ENCODE results near the gene LRRC36. TPM values are rescaled to one million over a fixed set of nuclear protein-coding genes. Genes with fewer than 3 reads are reported as not detected.

Gene LRRC36
- total and polyA plus RNA-seq, 2 of the 8 experiments (the other 6 are each of a cell fraction or from before 2014, with no cell fraction given) = 0.15 TPM; not detected in 1

DNA sequence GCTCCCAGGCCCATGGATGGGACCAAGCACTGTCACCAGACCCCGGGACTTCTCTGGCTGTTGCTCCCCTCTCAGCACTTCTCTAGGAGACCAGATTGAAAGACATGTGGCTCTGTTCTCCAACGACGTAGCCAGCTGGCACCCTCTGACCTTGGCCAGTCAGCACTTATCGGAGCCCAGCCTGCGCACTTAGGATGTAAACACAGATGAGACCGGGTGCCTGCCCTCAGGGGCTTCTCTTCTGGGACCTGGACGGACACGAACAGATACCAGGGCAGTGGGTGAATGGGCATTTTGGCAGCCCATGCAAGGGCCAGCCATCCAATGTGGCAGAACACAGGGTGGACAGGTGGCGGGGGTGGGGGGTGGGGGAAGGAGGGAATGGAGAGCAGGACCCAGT is 83.0 kb downstream of the LRRC36 start:
- H3K27me3 ChIP-seq (replicated peaks in 1 of 4; ENCODE audit: control insufficient read depth in 3 of 4, extremely low read depth in 1 of 4, insufficient read depth in 3 of 4, low read length in 3 of 4) = no peaks in the 10 kb centered on the region; a peak in 2 of 7 replicates
- H3K23ac ChIP-seq (ENCODE audit: insufficient read length) = no peak overlapping the region
- no peaks in the 10 kb centered on the region for H4K20me1 ChIP-seq (replicated peaks in 1 of 2; ENCODE audit: control insufficient read depth in 1 of 2, insufficient read depth in 2 of 2, low read length in 2 of 2)
- no peak overlapping the region for H3K14ac ChIP-seq (ENCODE audit: insufficient read length)
- WGBS, 2 experiments (ENCODE audit: extremely low coverage in 1 of 2, insufficient coverage in 1 of 2, insufficient read length in 1 of 2, insufficient replicate concordance in 2 of 2, low coverage in 1 of 2, low lambda C conversion rate in 2 of 2, missing lambda C conversion rate in 1 of 2) = 88% methylated on average over 9 of the region's 9 CpGs; no CpG with 5 or more reads in 1 of the 2 experiments
- ChIA-PET POLR2A (ENCODE audit: partially characterized antibody) (no interaction called here), CTCF (ENCODE audit: partially characterized antibody) (interaction anchor here (1.6 to 32.4 kb wide), 3 partner anchors 8 to 149 kb away, joined by 5 to 476 read pairs (median 476); partner anchors contain the start of genes TPPP3 and ZDHHC1)
- no peak overlapping the region; a peak in 2 of 7 replicates for H3K9ac ChIP-seq (replicated peaks in 1 of 4; ENCODE audit: extremely low read depth in 1 of 4, low read depth in 3 of 4, low read length in 3 of 4)
- no peak for DNase-seq (ENCODE audit: low read depth in 1 of 2, low spot score in 2 of 2)
- H3K23me2 ChIP-seq (ENCODE audit: low read depth, low read length) = no peaks in the 10 kb centered on the region
- H3K36me3 ChIP-seq (ENCODE audit: control insufficient read depth in 2 of 4, insufficient read depth in 4 of 4, low read length in 3 of 4) = no peaks in the 10 kb centered on the region
- no peak overlapping the region for H3K4ac ChIP-seq (replicated peaks; ENCODE audit: insufficient read length, low read depth, low read length)
- no peak overlapping the region for H2BK20ac ChIP-seq (ENCODE audit: low read length)
- H3K56ac ChIP-seq (replicated peaks; ENCODE audit: insufficient read length, low read depth, low read length) = no peak overlapping the region
- no peaks in the 10 kb centered on the region for H3K79me1 ChIP-seq (ENCODE audit: low read depth, low read length)
- 0 out of 2 replicates have a peak overlapping the region, but pooled peaks have one; percentile 81 for H2BK5ac ChIP-seq (ENCODE audit: low read depth, low read length)
- no peak overlapping the region for H2AK5ac ChIP-seq (ENCODE audit: low read depth, low read length)
- no peak overlapping the region for H3K27ac ChIP-seq (ENCODE audit: low read depth, low read length)
- peaks cover 2 to 23% (median 5%) of the 10 kb centered on the region in 4 experiments for H3K4me1 ChIP-seq (replicated peaks in 1 of 4; ENCODE audit: control insufficient read depth in 3 of 4, insufficient read depth in 4 of 4, low read length in 3 of 4)
- H2BK15ac ChIP-seq (ENCODE audit: low read length) = no peak overlapping the region
- no peak overlapping the region for H2AFZ ChIP-seq (ENCODE audit: low read length)
- H3K18ac ChIP-seq (ENCODE audit: extremely low read depth, low read length) = no peak overlapping the region
- no peaks in the 10 kb centered on the region for H3K9me3 ChIP-seq (ENCODE audit: insufficient read depth in 2 of 2, low read depth in 1 of 2, low read length in 1 of 2)
- no peak overlapping the region for H2BK120ac ChIP-seq (replicated peaks; ENCODE audit: low read depth, low read length)
- no peaks in the 10 kb centered on the region for H3K79me2 ChIP-seq (ENCODE audit: control insufficient read depth in 1 of 2, insufficient read depth in 2 of 2, low read length in 2 of 2)
- no peak overlapping the region for H4K5ac ChIP-seq (ENCODE audit: insufficient read length, low read depth, low read length)
- FAIRE-seq = no peak
- H4K91ac ChIP-seq (replicated peaks; ENCODE audit: insufficient read length, low read length) = no peak overlapping the region
- H3K4me2 ChIP-seq (ENCODE audit: insufficient read depth in 1 of 2, low read depth in 2 of 2, low read length in 2 of 2) = no peak overlapping the region
- H2BK12ac ChIP-seq (ENCODE audit: low read depth, low read length) = peak overlapping the region; percentile 39; the same call in 1 of the 2 replicates
- no peak overlapping the region for H3K4me3 ChIP-seq (ENCODE audit: extremely low read depth in 1 of 4, insufficient read depth in 2 of 4, low read depth in 3 of 4, low read length in 4 of 4)
- peak overlapping the region; percentile 45; the same call in 1 of the 2 replicates for H4K8ac ChIP-seq (ENCODE audit: extremely low read depth, insufficient read depth, low read length)
- TF ChIP-seq TAF7 (optimal IDR thresholded peaks at IDR 0.05; ENCODE audit: borderline replicate concordance, low read depth, low read length) (no peak), BCL11A (IDR thresholded peaks at IDR 0.05; ENCODE audit: low read depth in 2 of 2, low read length in 2 of 2) (no peak), SIN3A (conservative IDR thresholded peaks at IDR 0.05 in 1 of 2, IDR thresholded peaks at IDR 0.05 in 1 of 2; ENCODE audit: low read depth in 1 of 2, low read length in 2 of 2) (no peak), FOSL1 (IDR thresholded peaks at IDR 0.05; ENCODE audit: insufficient read depth, low read depth, low read length) (no peak), SRF (IDR thresholded peaks at IDR 0.05; ENCODE audit: low read depth, low read length) (no peak), CHD1 (IDR thresholded peaks at IDR 0.05; ENCODE audit: low read depth, low read length) (no peak), RBBP5 (IDR thresholded peaks at IDR 0.05; ENCODE audit: borderline replicate concordance, low read depth, low read length) (no peak), TAF1 (IDR thresholded peaks at IDR 0.05; ENCODE audit: low read depth, low read length) (no peak), RNF2 (IDR thresholded peaks at IDR 0.05; ENCODE audit: borderline replicate concordance, low read depth, low read length, missing control alignments, poor library complexity, severe bottlenecking) (no peak), TBP (IDR thresholded peaks at IDR 0.05; ENCODE audit: low read depth, low read length) (no peak), SP1 (IDR thresholded peaks at IDR 0.05; ENCODE audit: low read depth, low read length) (no peak)
- TF ChIP-seq, protein P1, sequence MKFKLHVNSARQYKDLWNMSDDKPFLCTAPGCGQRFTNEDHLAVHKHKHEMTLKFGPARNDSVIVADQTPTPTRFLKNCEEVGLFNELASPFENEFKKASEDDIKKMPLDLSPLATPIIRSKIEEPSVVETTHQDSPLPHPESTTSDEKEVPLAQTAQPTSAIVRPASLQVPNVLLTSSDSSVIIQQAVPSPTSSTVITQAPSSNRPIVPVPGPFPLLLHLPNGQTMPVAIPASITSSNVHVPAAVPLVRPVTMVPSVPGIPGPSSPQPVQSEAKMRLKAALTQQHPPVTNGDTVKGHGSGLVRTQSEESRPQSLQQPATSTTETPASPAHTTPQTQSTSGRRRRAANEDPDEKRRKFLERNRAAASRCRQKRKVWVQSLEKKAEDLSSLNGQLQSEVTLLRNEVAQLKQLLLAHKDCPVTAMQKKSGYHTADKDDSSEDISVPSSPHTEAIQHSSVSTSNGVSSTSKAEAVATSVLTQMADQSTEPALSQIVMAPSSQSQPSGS (IDR thresholded peaks at IDR 0.05; ENCODE audit: low read length) = no peak
